Epithelial cell of proximal tubule (primary cell): ENCODE data around the gene PABPN1L. TPM values are rescaled to one million over a fixed set of nuclear protein-coding genes. Genes with fewer than 3 reads are reported as not detected.

ENCODE experiments used
- DNase-seq: peaks from one replicate; pipeline ENCODE4 v3.0.0-alpha.2; 2011; ENCODE audit warnings: low read depth
- H3K4me3 ChIP-seq: 2 replicates; pipeline ENCODE4 v1.5.1; 2011; ENCODE audit warnings: low read depth, mild to moderate bottlenecking, low read length
- CTCF ChIP-seq: conservative IDR thresholded peaks from 2 replicates; pipeline ENCODE4 v1.5.1; 2012; ENCODE audit warnings: low read depth, mild to moderate bottlenecking, low read length
- total RNA-seq: library from RNA; depleted of rRNA; stranded (reverse); fragments of >200 nt; gene quantifications from 2 replicates; pipeline ENCODE4 v1.2.3, GENCODE V29; 2015

Gene PABPN1L
- total RNA-seq, 1 donor from 2014 or later = not detected

- no peak overlapping the region for H3K4me3 ChIP-seq
- no peak for TF ChIP-seq CTCF
- no peak for DNase-seq
Measured at GRCh38 chr16:88888057-88888456, 21.6 kb upstream of the PABPN1L start.

- no peak for DNase-seq
- no peak overlapping the region for H3K4me3 ChIP-seq
- TF ChIP-seq CTCF = no peak
Measured at GRCh38 chr16:88886845-88887521, 20.5 kb upstream of the PABPN1L start.

GRCh38 chr16:88886420-88886844, 20.0 kb upstream of the PABPN1L start:
- H3K4me3 ChIP-seq = no peak overlapping the region
- no peak for TF ChIP-seq CTCF
- DNase-seq = no peak

- DNase-seq = no peak
- TF ChIP-seq CTCF = no peak
- no peak overlapping the region for H3K4me3 ChIP-seq
Measured at GRCh38 chr16:88885693-88886280, 19.3 kb upstream of the PABPN1L start.

- TF ChIP-seq CTCF = no peak
- DNase-seq = no peak
- no peak overlapping the region for H3K4me3 ChIP-seq
Measured at GRCh38 chr16:88884569-88885271, 18.3 kb upstream of the PABPN1L start.

GRCh38 chr16:88883946-88884345, 17.5 kb upstream of the PABPN1L start:
- no peak overlapping the region for H3K4me3 ChIP-seq
- TF ChIP-seq CTCF = no peak
- DNase-seq = no peak
